ENCODE results near the gene DYRK1B.
"Not testable (repeated sequence)": the region's sequence is repeated elsewhere in the genome, so short reads cannot be mapped to it uniquely, and the experiment has no call there.

DYRK1B gene

GRCh38 chr19:39814595-39814994, 19.4 kb downstream of the DYRK1B start:
- no peak for DNase-seq (ENCODE audit: extremely low read depth, insufficient read length)
- TF ChIP-seq CTCF (IDR thresholded peaks at IDR 0.05; ENCODE audit: insufficient read depth, low read length, poor library complexity, severe bottlenecking) = no peak
- H3K27me3 ChIP-seq (replicated peaks; ENCODE audit: control insufficient read depth, insufficient read depth, low read length) = no peaks in the 10 kb centered on the region

GRCh38 chr19:39814111-39814510, 19.9 kb downstream of the DYRK1B start:
- H3K4me3 ChIP-seq (replicated peaks; ENCODE audit: low read depth, low read length); DNase-seq (ENCODE audit: extremely low read depth, insufficient read length); H3K36me3 ChIP-seq (ENCODE audit: control insufficient read depth, insufficient read depth, low read length); H3K27me3 ChIP-seq (replicated peaks; ENCODE audit: control insufficient read depth, insufficient read depth, low read length): not testable (repeated sequence)

More at GRCh38 chr19:39814595-39814994, 19.4 kb downstream of the DYRK1B start:
- Histone ChIP-seq H3K4me3 (replicated peaks; ENCODE audit: low read depth, low read length) (no peak overlapping the region), H3K36me3 (ENCODE audit: control insufficient read depth, insufficient read depth, low read length) (no peaks in the 10 kb centered on the region)

- no peak for TF ChIP-seq CTCF (IDR thresholded peaks at IDR 0.05; ENCODE audit: insufficient read depth, low read length, poor library complexity, severe bottlenecking)
- Histone ChIP-seq H3K36me3 (ENCODE audit: control insufficient read depth, insufficient read depth, low read length) (no peaks in the 10 kb centered on the region), H3K4me3 (replicated peaks; ENCODE audit: low read depth, low read length) (no peak overlapping the region)
Observed at GRCh38 chr19:39813264-39813993, 20.5 kb downstream of the DYRK1B start.

GRCh38 chr19:39811064-39811463, 22.9 kb downstream of the DYRK1B start:
- no peak overlapping the region for H3K4me3 ChIP-seq (replicated peaks; ENCODE audit: low read depth, low read length)
- no peak for TF ChIP-seq CTCF (IDR thresholded peaks at IDR 0.05; ENCODE audit: insufficient read depth, low read length, poor library complexity, severe bottlenecking)
- no peak for DNase-seq (ENCODE audit: extremely low read depth, insufficient read length)
- no peaks in the 10 kb centered on the region for H3K27me3 ChIP-seq (replicated peaks; ENCODE audit: control insufficient read depth, insufficient read depth, low read length)
- no peaks in the 10 kb centered on the region for H3K36me3 ChIP-seq (ENCODE audit: control insufficient read depth, insufficient read depth, low read length)

More at GRCh38 chr19:39813264-39813993, 20.5 kb downstream of the DYRK1B start:
- no peaks in the 10 kb centered on the region for H3K27me3 ChIP-seq (replicated peaks; ENCODE audit: control insufficient read depth, insufficient read depth, low read length)
- no peak for DNase-seq (ENCODE audit: extremely low read depth, insufficient read length)

GRCh38 chr19:39810424-39810823, 23.5 kb downstream of the DYRK1B start:
- no peak for DNase-seq (ENCODE audit: extremely low read depth, insufficient read length)
- TF ChIP-seq CTCF (IDR thresholded peaks at IDR 0.05; ENCODE audit: insufficient read depth, low read length, poor library complexity, severe bottlenecking) = no peak
- Histone ChIP-seq H3K4me3 (replicated peaks; ENCODE audit: low read depth, low read length) (no peak overlapping the region), H3K27me3 (replicated peaks; ENCODE audit: control insufficient read depth, insufficient read depth, low read length) (no peaks in the 10 kb centered on the region), H3K36me3 (ENCODE audit: control insufficient read depth, insufficient read depth, low read length) (no peaks in the 10 kb centered on the region)

- Histone ChIP-seq H3K36me3 (ENCODE audit: control insufficient read depth, insufficient read depth, low read length) (no peaks in the 10 kb centered on the region), H3K27me3 (replicated peaks; ENCODE audit: control insufficient read depth, insufficient read depth, low read length) (no peaks in the 10 kb centered on the region), H3K4me3 (replicated peaks; ENCODE audit: low read depth, low read length) (no peak overlapping the region)
- DNase-seq (ENCODE audit: extremely low read depth, insufficient read length) = no peak
- TF ChIP-seq CTCF (IDR thresholded peaks at IDR 0.05; ENCODE audit: insufficient read depth, low read length, poor library complexity, severe bottlenecking) = no peak
Observed at GRCh38 chr19:39809368-39809767, 24.6 kb downstream of the DYRK1B start.

GRCh38 chr19:39808688-39809087, 25.3 kb downstream of the DYRK1B start:
- H3K4me3 ChIP-seq (replicated peaks; ENCODE audit: low read depth, low read length); DNase-seq (ENCODE audit: extremely low read depth, insufficient read length); H3K36me3 ChIP-seq (ENCODE audit: control insufficient read depth, insufficient read depth, low read length); H3K27me3 ChIP-seq (replicated peaks; ENCODE audit: control insufficient read depth, insufficient read depth, low read length): not testable (repeated sequence)

Measured in GM06990 (cell line).